Vagina (tissue), 2 donors: ENCODE results near the gene AGPS.

Experiments used
- POLR2A ChIP-seq, 2 donors: fragments of 450-650 bp; IDR thresholded peaks; one replicate each; pipeline ENCODE4 v1.6.1; 2017; ENCODE audit warnings: antibody characterized with exemption in 2 of 2, mild to moderate bottlenecking in 2 of 2, moderate library complexity in 2 of 2
- TF ChIP-seq, protein P1 (sequence below), 3 experiments: fragments of 450-650 bp in 2 of 3; fragments of 200-600 bp in 1 of 3; sonication (generic) in 1 of 3; IDR thresholded peaks; one replicate each; pipeline ENCODE4 v1.5.1; 2017 to 2019; ENCODE audit warnings: antibody characterized with exemption in 3 of 3, mild to moderate bottlenecking in 2 of 3, moderate library complexity in 2 of 3

DNA sequence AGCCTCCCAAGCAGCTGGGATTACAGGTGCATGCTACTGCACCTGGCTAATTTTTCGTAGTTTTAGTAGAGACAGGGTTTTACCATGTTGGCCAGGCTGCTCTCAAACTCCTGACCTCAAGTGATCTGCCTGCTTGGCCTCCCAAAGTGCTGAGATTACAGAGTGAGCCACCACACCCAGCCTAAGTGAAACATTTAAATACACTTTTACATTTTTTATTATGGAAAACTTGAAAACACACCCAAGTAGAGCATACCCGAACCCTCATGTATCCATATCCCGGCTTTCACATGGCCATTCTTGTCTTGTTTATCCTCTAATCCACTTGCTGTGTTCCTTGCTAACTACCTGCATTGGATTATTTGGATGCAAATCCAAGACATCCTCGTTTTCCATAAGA is 13.2 kb upstream of the AGPS start:
- TF ChIP-seq, protein P1, sequence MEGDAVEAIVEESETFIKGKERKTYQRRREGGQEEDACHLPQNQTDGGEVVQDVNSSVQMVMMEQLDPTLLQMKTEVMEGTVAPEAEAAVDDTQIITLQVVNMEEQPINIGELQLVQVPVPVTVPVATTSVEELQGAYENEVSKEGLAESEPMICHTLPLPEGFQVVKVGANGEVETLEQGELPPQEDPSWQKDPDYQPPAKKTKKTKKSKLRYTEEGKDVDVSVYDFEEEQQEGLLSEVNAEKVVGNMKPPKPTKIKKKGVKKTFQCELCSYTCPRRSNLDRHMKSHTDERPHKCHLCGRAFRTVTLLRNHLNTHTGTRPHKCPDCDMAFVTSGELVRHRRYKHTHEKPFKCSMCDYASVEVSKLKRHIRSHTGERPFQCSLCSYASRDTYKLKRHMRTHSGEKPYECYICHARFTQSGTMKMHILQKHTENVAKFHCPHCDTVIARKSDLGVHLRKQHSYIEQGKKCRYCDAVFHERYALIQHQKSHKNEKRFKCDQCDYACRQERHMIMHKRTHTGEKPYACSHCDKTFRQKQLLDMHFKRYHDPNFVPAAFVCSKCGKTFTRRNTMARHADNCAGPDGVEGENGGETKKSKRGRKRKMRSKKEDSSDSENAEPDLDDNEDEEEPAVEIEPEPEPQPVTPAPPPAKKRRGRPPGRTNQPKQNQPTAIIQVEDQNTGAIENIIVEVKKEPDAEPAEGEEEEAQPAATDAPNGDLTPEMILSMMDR (IDR thresholded peaks at IDR 0.05), result no peak
- no peak for TF ChIP-seq POLR2A (IDR thresholded peaks at IDR 0.05)
